Omental fat pad (tissue), 4 donors: ENCODE data around the gene GAA. TPM values are rescaled to one million over a fixed set of nuclear protein-coding genes. Genes with fewer than 3 reads are reported as not detected.
A peak's percentile ranks its signal among the peaks of the same experiment; 100 is the strongest.
"Not testable (repeated sequence)": the region's sequence is repeated elsewhere in the genome, so short reads cannot be mapped to it uniquely, and the experiment has no call there.

Experiments used
- ATAC-seq: fragments of 150-250 bp; one replicate; pipeline ENCODE4 v1.9.1; 2016; ENCODE audit warnings: mild to moderate bottlenecking, moderate library complexity; ENCODE audit not compliant: low FRiP score
- DNase-seq: peaks from one replicate; pipeline ENCODE4 v3.0.0-alpha.2; 2019; ENCODE audit warnings: low spot score
- total RNA-seq, 4 donors: library from RNA; depleted of rRNA; stranded (reverse); fragments of >200 nt; gene quantifications; one replicate each; pipeline ENCODE4 v1.1.0, GENCODE V29; 2016
- TF ChIP-seq, protein P1 (sequence below), 3 donors: fragments of 450-650 bp; IDR thresholded peaks; one replicate each; pipeline ENCODE4 v1.5.1; 2016 to 2017; ENCODE audit warnings: antibody characterized with exemption in 3 of 3, mild to moderate bottlenecking in 3 of 3, moderate library complexity in 2 of 3

Gene GAA
- total RNA-seq, 4 donors from 2014 or later = 52.8 to 83.0 (median 64.8) TPM

DNA sequence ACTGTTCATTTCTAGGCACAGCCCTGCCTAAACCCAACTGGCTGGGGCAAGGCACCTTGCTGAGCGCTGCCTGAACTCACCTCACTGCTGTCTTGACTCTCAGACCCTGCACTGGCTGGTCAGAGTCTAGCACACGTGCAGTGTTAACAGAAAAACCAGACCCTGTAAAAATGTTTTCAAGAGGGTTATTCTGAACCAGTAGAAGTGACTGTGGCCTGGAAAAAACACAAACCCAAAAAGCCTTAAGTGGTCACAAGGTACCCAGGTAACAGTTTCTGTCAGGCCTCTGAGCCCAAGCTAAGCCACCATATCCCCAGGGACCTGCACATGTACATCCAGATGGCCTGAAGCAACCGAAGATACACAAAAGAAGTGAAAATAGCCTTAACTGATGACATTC lies 51.6 kb downstream of the GAA start:
- TF ChIP-seq, protein P1, sequence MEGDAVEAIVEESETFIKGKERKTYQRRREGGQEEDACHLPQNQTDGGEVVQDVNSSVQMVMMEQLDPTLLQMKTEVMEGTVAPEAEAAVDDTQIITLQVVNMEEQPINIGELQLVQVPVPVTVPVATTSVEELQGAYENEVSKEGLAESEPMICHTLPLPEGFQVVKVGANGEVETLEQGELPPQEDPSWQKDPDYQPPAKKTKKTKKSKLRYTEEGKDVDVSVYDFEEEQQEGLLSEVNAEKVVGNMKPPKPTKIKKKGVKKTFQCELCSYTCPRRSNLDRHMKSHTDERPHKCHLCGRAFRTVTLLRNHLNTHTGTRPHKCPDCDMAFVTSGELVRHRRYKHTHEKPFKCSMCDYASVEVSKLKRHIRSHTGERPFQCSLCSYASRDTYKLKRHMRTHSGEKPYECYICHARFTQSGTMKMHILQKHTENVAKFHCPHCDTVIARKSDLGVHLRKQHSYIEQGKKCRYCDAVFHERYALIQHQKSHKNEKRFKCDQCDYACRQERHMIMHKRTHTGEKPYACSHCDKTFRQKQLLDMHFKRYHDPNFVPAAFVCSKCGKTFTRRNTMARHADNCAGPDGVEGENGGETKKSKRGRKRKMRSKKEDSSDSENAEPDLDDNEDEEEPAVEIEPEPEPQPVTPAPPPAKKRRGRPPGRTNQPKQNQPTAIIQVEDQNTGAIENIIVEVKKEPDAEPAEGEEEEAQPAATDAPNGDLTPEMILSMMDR (IDR thresholded peaks at IDR 0.05) = no peak
- ATAC-seq (no peak), DNase-seq (no peak)

DNA sequence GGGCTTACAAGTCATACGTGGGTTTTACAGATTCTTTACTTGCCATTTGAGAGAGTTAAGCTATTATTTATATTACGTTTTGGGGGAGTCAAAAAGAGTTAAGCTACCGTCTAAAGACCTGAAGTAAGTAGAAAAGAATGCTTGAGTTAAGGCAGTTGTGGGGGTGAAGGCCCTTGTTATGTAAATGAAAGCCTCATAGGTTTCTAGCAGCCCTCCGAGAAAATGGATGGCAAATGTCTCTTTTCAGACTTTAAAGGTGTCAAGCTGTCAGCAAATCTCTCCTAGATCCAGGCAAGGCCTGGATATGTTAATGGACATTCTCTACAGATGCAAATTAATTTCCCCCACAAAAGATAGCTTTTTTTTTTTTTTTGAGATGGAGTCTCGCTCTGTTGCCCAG lies 52.8 kb downstream of the GAA start:
- ATAC-seq = no peak
- DNase-seq = no peak
- TF ChIP-seq, protein P1 (IDR thresholded peaks at IDR 0.05) = no peak

DNA sequence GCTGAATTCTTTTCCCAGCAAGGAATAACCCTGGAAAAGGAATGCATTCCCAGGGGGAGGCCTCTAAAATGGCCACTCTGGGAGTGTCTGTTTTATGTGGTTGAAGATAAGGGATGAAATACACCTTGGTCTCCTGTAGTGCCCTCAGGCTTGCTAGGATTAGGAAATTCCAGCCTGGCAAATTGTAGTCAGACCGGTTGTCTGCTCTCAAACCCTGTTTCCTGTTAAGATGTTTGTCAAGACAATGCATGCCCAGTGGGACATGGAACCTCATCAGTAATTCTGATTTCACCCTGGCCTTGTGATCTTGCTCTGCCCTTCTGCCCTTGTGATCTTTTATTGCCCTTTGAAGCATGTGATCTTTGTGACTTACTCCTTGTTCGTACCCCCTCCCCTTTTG lies 54.2 kb downstream of the GAA start:
- DNase-seq, ATAC-seq: not testable (repeated sequence)

DNA sequence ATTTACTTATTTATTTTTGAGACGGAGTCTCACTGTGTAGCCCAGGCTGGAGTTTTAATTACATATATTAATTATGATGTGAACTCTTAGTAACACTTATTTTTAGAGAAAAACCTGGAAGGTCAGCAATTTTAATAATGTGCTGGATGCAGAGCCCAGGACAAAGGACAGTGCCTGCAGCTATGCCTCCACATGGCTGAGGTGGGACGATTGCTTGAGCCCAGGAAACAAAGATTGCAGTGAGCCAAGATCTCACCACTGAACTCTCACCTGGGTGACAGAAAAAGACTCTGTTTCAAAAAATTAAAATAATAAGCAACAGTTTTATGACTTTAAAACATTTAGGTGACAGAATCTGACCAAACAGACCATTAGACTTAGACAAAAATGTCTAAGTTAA lies 57.5 kb downstream of the GAA start:
- DNase-seq (no peak), ATAC-seq (no peak)
- TF ChIP-seq, protein P1 (IDR thresholded peaks at IDR 0.05) = no peak

DNA sequence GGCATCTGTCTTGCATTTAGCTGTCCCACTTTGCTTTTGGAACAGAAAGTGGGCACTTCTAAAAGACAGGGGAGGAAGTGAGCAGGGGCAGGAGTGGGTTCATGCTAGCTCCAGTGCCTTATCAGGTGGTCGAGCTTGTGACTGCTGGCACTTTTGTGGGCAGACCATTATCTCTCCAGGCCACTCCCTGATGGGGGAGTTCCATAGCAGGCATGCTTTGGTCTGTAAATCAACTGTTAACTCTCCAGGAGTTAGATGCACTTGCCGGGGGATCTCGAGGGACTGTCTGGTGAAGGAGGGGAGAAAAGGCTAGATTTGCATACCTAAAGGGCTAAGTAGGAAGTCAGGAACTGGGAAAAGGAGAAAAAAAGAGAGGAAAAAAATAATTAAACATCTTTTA lies 59.2 kb downstream of the GAA start:
- TF ChIP-seq, protein P1 (IDR thresholded peaks at IDR 0.05) = no peak
- DNase-seq (no peak), ATAC-seq (no peak)

DNA sequence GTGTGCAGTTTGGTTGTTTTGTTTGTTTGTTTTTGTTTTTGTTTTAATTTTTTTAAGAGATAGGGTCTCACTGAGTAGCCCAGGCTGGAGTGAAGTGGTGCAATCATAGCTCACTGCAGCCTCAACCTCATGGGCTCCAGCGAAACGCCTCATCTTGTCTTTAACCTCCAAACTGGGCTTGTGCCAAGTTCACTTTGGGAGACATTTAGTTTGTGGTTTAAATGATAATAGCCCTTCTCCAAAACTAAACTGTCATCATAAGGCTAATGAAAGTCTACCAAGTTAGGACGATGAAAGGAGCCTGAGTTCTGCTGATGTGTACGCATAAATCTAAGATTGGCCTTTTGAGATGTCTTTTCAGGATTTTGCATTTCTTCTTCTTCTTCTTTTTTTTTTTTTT lies 62.0 kb downstream of the GAA start:
- DNase-seq (no peak), ATAC-seq (no peak)
- TF ChIP-seq, protein P1 (IDR thresholded peaks at IDR 0.05) = no peak

DNA sequence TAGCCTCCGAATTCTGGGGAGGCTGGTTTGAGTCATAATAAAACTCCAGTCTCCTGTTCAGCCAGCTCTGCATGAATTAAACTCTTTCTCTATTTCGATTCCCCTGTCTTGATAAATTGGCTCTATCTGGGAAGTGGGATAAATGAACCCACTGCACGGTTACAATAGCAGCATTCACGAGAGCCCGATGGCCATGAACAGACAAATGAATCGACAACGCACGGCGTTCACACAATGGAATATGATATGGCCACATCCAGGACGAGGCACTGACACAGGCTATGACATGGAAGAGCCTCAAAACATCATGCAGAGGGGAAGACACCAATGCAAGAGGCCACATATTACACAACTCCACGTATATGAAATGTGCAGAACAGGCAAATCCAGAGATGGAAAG lies 62.8 kb downstream of the GAA start:
- ATAC-seq (no peak), DNase-seq (no peak)
- TF ChIP-seq, protein P1 (IDR thresholded peaks at IDR 0.05) = no peak

DNA sequence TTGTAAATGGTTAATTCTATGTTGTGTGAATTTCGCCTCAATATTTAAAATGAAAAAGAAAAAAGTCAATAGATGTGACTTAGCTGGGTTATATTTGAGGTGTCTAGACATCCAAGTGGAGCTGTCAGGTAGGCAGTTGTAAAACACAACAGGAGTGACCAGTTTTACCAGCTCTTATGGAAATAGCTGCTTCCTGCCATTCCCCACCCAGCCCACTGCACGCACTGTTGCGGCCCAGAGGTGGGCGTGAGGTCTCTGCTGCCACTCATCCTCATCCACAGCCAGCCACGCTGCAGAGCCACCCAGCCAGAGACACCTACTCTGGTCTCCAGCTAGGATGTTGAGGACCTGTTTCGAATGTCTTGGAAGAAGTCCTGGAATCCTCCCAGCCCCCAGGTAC lies 65.1 kb downstream of the GAA start:
- no peak for DNase-seq

More for the DNA sequence above, 65.1 kb downstream of the GAA start:
- TF ChIP-seq, protein P1 (IDR thresholded peaks at IDR 0.05) = no peak
- ATAC-seq = peak; percentile 15
